AG10803 (cell line): Measurements from ENCODE around the gene KCNAB2.

Experiments
- DNase-seq: peaks from one replicate; pipeline ENCODE4 v3.0.0; 2010; ENCODE audit warnings: low read depth
- H3K4me3 ChIP-seq: 2 replicates; pipeline ENCODE4 v1.5.1; 2011; ENCODE audit warnings: mild to moderate bottlenecking, low read length, control low read depth
- CTCF ChIP-seq: conservative IDR thresholded peaks from 2 replicates; pipeline ENCODE4 v1.5.1; 2011; ENCODE audit warnings: mild to moderate bottlenecking, low read length, control low read depth, inconsistent platforms

Gene KCNAB2

GRCh38 chr1:6033986-6034749 is 11.5 kb upstream of the KCNAB2 start:
- peak; percentile 63 for TF ChIP-seq CTCF
- DNase-seq = no peak
- no peak overlapping the region for H3K4me3 ChIP-seq

GRCh38 chr1:6034750-6035096 is 11.0 kb upstream of the KCNAB2 start:
- DNase-seq = no peak
- TF ChIP-seq CTCF = no peak
- no peak overlapping the region for H3K4me3 ChIP-seq

- no peak for DNase-seq
- no peak overlapping the region for H3K4me3 ChIP-seq
- no peak for TF ChIP-seq CTCF
Observed at GRCh38 chr1:6035303-6035702, 10.4 kb upstream of the KCNAB2 start.

- no peak overlapping the region for H3K4me3 ChIP-seq
- DNase-seq = no peak
- TF ChIP-seq CTCF = peak; percentile 10
Observed at GRCh38 chr1:6035719-6036118, 10.0 kb upstream of the KCNAB2 start.

GRCh38 chr1:6037338-6037762 is 8.3 kb upstream of the KCNAB2 start:
- H3K4me3 ChIP-seq = no peak overlapping the region
- DNase-seq = peak; percentile 66
- no peak for TF ChIP-seq CTCF

GRCh38 chr1:6038603-6039002 is 7.1 kb upstream of the KCNAB2 start:
- no peak for DNase-seq
- no peak for TF ChIP-seq CTCF
- H3K4me3 ChIP-seq = no peak overlapping the region

- no peak for TF ChIP-seq CTCF
- no peak overlapping the region for H3K4me3 ChIP-seq
- DNase-seq = no peak
Observed at GRCh38 chr1:6039031-6039430, 6.7 kb upstream of the KCNAB2 start.
